GF-D8 (cell line): Measurements from ENCODE around the gene CYSRT1.
"Not testable (repeated sequence)": the region's sequence is repeated elsewhere in the genome, so short reads cannot be mapped to it uniquely, and the experiment has no call there.

Experiments
- DNase-seq: peaks from one replicate; lab custom pipeline; 2025; lab: John Stamatoyannopoulos, UW

CYSRT1 gene

GRCh38 chr9:137237759-137238726, 13.1 kb downstream of the CYSRT1 start:
- DNase-seq: no peak

- not testable (repeated sequence) for DNase-seq
Measured at GRCh38 chr9:137239541-137240200, 14.7 kb downstream of the CYSRT1 start.

GRCh38 chr9:137240318-137240840, 15.4 kb downstream of the CYSRT1 start:
- DNase-seq: peak; percentile 58

- peak; percentile 99 for DNase-seq
Measured at GRCh38 chr9:137240841-137241489, 16.0 kb downstream of the CYSRT1 start, which contains the start of gene TUBB4B. Gene TUBB4B, plus strand, starts transcription at chr9:137241287. Its CDS starts 74 bp downstream, at chr9:137241361.

DNA sequence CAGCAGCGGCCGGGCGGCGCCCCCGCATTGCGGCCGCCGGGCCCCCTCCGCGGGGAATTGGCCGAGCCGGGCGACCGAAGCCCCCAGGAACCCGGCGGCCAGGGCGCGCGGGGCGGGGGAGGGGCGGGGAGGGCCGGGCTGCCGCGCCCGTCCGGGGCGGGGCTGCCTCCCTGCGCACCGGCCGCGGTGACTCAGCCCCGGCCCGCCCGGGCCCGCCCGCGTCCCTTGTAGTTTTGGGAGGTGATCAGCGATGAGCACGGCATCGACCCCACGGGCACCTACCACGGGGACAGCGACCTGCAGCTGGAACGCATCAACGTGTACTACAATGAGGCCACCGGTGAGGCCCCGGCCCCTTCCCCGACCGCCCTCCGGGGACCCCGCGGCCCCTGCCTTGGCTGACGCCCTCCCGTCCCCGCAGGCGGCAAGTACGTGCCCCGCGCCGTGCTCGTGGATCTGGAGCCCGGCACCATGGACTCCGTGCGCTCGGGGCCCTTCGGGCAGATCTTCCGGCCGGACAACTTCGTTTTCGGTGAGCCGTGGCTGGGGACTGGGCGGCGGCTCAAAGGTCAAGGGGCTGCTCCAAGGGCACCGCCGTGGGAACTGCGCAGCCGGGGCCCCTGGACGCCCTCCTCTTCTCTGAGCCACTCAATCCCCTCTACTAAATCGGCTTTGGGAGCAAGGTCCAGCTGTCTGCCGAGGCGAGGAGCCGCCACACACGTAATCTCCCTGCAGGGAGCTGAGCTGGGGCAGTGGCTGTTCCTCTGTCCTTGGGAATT, 16.7 kb downstream of the CYSRT1 start:
- no peak for DNase-seq

GRCh38 chr9:137242269-137243203, 17.6 kb downstream of the CYSRT1 start:
- DNase-seq: no peak

- DNase-seq: not testable (repeated sequence)
Measured at GRCh38 chr9:137243266-137243625, 18.3 kb downstream of the CYSRT1 start.

DNA sequence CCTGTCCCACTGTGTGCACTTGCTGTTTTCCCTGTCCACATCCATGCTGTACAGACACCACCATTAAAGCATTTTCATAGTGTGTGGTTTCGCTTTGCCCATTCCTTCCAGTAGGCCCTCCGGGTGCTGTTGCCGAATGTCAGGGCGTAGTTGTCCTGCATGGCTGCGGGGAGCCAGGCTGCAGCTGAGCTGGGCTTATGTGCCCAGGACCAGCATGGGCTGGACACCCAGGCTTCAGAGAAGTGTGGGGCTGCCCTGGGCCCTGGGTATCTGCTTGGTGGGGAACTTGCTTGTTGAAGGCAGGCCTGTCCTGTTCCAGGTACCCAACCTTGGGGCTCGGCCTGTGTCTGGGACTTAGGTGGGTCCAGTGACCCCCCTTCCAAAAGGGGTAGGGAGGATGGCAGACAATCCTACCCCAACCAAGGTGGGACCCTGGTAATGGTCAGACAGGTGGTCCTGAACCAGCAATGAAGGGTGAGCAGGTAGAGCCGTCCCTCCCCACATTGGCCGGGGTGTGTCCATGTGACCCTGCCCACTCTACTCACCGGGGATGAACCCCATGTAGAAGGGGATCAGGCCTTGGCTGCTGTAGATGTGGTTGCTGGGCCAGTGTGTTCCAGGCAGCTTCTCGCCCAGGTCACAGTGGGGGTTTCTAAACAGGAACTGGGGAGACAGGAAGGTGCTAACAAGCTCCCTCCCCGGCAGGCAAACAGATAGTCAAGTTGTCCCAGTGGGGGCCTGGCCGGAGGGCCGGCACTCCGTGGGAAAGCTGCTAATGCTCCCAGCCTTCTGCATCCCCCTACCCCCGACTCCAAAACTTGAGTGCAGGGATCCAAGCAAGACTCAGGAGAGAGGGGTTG, 18.9 kb downstream of the CYSRT1 start:
- no peak for DNase-seq

DNA sequence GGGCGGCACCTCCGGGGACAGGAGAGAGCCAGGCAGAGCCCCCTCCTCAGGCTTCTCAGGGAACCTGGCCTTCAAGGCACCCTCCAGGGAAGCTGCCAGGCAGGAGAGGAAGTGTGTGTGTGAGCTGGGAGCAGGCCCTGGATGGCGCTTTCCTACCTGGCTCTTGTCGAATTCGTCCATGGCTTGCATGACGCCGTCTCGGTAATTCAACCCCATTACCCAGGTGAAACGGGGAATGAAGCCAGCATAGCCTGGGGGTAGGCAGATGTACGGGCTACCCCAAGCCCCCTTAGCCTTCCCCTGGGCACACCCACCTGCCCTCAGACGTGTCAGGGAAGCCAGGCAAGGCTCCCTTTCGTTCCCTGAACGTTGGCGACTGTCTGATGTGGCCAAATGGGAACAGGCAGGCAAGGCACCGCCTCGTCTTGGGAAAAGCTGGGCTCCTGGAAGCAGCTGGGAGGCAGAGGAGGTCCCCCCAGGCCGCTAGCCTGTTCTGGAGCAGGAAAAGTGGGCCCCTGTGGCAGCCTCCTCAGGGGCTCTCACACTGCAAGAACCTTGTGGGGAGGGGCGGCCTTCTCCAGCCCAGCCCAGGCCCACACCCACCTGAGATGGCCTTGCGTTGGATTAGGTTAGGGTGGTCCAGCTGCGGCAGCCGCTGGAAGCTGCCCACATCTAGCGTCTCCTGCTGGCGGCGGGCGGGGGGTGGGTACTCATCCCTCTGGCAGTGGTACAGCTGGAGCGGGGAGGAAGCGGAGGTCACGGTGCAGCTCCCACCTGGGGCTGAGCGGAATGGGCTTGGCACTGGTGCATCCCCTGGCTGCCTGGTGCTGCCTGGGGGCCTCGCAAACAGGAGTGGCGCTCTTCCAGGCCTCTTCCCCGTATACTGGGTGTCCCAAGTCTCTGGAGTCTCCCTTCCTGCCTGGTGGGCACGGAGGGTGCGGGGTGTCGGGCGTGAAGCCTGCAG, 19.8 kb downstream of the CYSRT1 start:
- DNase-seq: no peak

DNA sequence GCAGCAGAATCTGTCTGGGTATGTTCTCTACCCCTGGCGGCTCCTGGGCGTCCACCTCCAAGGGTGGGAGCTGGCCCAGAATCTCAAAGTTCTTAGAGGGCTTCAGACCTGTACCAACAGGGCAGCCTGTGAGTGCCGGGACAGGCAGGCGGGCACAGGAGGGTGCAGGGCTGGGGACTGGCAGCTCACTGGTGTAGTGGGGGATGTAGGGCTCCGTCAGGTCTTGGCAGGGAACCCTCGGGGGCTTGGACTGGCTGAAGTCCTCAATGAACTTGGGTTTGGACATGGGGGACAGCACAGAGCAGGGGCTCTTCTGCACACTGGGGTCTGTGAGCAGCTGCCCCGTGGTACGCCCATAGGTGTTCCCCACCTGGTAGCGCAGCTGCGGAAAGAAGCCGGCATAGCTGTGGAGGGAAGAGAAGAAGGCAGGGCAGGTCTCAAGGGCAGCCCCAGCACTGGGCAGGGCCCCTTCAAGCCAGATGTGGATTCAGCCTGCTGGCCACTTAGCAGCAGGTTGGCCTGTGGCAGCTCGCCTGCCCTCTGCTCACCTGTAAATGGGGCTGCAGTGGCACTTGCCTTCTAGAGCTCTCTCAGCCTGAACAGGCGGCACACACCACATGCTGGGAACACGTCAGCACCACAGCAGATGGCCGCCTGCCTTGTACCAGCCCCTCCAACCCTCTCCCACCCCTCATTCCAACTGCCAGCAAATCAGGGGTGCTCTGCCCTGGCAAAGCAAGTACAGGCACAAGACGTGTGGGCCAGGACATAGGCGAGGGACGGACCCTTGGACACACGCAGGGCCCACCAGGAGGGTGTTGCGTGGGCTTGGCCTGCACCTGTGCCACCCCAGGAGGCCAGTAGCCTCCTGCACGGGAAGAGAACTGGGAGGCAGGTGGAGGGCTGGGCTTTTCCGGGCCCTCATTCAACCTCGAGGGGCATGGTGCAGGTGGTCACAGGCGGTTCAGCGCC, 20.8 kb downstream of the CYSRT1 start:
- DNase-seq: no peak

DNA sequence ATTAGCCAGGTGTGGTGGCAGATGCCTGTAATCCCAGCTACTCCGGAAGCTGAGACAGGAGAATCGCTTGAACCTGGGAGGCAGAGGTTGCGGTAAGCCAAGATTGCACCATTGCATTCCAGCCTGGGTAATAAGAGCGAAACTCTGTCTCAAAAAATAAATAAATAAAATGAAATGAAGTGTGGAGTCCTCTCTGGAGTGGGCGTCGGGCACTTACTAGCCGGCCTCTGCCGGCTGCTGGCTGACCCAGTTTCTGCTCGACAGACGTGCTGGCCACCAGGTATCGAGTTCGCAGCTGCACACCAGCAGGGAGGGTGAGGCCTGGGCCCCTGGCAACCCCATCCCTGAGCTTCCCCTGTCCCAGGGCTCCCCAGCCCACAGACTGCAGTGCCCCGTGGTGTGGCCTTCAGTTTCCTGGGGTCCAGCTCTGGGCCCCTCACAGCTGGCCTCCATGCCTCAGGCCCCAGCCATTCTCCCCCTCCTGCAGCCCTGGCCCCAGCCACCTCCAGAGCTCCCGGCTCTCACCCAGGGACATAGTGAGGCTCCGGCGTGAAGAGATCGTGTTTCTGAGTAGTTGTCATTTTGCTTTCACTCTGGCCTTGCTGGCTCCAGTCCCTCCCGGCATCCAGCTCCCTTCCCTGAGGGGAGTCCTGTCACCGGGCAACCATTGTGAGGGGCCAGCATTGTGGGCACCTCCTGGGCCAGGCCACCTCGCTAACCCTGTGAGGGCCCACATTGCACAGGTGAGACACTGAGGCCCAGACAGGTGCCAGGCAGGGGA, 22.4 kb downstream of the CYSRT1 start:
- DNase-seq: no peak

DNA sequence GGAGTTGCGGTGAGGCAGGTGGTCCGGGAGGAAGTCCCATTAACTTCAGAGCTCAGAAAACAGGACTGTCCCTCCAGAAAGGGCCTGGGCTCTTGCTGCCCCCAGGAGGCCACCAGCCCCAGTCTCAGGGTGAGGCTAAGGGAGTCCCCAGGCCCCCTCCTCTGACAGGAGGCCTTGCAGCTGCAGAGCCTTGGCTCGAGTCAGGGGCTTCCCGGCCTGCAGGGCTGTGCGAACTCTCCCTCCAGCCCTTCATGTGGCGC, 22.9 kb downstream of the CYSRT1 start:
- DNase-seq: no peak

DNA sequence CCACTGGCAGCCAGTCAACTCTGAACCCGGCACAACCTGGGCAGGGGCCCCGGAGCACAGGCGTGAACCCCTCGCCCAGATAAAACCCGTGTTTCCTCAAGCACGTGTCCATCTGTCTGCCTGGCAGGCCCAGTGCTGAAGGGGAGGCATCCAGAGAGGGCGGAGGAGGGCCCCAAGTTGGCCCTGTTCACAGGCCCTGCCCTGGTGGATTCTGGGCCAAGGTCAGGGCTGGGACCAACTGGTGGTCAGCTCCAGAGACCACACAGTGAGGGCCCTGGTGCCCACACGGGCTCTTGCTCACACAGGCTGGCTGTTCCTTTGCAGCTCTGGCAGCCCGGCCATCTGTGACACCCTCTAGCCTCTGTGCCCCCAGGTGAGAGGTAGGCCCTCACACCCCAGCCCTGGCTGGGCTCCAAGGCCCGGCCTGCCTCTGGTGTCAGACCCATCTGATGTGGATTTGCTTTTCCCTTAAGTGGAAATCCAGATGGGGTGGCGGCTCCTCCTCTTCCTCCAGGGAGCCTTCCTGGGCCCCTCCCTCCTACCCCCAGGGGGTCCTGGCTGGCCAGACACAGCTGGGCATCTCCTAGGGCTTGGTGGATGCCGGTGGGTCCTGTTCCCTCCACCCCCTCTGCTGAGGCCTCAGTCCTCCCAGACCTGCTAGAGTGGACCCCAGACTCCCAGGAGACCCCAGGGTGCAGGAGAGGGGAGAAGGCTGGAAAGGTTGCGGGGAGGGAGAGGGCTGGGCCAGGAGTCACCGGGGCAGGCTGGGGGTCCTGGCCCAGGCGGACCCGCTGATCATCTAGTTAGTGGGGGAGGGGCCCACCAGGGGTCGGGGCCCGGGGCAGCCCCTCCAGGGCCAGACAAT, 25.6 kb downstream of the CYSRT1 start:
- DNase-seq: no peak

DNA sequence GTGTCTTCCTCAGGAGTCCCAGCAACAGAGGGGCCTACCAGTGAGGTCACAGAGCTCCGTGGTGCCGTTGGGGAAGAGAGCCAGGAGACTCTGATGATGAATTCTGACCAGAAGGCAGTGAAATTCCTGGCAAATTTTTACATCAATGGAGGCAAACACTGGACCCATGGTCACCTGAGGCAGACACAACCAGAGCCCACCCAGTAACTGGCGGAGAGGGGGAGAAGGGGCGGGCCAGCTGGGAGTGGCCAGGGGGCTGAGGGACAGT, 26.2 kb downstream of the CYSRT1 start, which contains the start of gene STPG3:
Gene STPG3 (plus strand): TSS at position 93 of the 268 bp plus-strand sequence. CDS start 1 bp downstream, at position 94.
- DNase-seq: no peak

DNA sequence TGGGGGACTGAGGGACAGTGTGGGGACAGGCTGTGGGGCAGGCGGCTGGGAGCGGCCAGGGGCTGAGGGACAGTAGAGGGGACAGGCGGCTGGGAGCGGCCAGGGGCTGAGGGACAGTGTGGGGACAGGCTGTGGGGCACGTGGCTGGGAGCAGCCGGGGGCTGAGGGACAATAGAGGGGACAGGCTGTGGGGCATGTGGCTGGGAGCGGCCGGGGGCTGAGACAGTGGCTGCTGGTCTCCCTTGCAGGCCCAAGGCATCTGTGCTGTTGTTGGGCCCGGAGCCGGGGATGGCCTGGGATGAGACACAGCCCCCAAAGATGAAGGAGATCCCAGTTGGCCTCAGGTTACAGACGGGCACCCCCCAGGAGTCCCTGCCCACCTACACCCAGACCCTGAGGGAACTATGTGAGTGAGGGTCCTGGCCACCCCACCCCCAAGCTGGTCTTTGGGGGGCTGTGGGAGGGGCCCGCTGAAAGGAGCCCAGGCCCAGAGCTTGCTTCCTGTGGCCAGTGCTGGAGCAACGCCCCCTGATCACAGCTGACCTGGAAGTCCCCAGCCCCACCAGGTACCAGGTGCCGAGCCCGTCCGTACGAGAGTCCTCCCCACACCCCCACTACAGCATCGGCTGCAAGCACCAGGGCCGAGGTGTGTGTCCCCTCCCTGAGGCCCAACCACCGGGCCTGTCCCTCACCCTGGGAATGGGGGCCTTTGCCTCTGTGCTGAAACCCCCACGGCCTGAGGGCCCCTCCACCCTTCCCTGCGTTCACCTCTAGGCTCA, 26.7 kb downstream of the CYSRT1 start:
- no peak for DNase-seq
